Measurements from ENCODE around the gene CXCR5.

The CXCR5 gene

GRCh38 chr11:118897721-118898310, 14.1 kb downstream of the CXCR5 start:
- no peak for TF ChIP-seq CTCF (IDR thresholded peaks at IDR 0.05; ENCODE audit: insufficient read depth, low read depth, low read length, missing control alignments)
- H3K4me3 ChIP-seq (ENCODE audit: low read depth, low read length), result no peak overlapping the region
- DNase-seq (ENCODE audit: low read depth), result no peak

- DNase-seq (ENCODE audit: low read depth), result no peak
- no peak for TF ChIP-seq CTCF (IDR thresholded peaks at IDR 0.05; ENCODE audit: insufficient read depth, low read depth, low read length, missing control alignments)
- no peak overlapping the region for H3K4me3 ChIP-seq (ENCODE audit: low read depth, low read length)
Observed at GRCh38 chr11:118898400-118899295, 15.0 kb downstream of the CXCR5 start.

- no peak overlapping the region for H3K4me3 ChIP-seq (ENCODE audit: low read depth, low read length)
- no peak for DNase-seq (ENCODE audit: low read depth)
- TF ChIP-seq CTCF (IDR thresholded peaks at IDR 0.05; ENCODE audit: insufficient read depth, low read depth, low read length, missing control alignments), result no peak
Observed at GRCh38 chr11:118899296-118899688, 15.6 kb downstream of the CXCR5 start.

- H3K4me3 ChIP-seq (ENCODE audit: low read depth, low read length), result no peak overlapping the region
- DNase-seq (ENCODE audit: low read depth), result no peak
- TF ChIP-seq CTCF (IDR thresholded peaks at IDR 0.05; ENCODE audit: insufficient read depth, low read depth, low read length, missing control alignments), result no peak
Observed at GRCh38 chr11:118899706-118900360, 16.1 kb downstream of the CXCR5 start.

- no peak for TF ChIP-seq CTCF (IDR thresholded peaks at IDR 0.05; ENCODE audit: insufficient read depth, low read depth, low read length, missing control alignments)
- no peak overlapping the region for H3K4me3 ChIP-seq (ENCODE audit: low read depth, low read length)
- DNase-seq (ENCODE audit: low read depth), result no peak
Observed at GRCh38 chr11:118900535-118901384, 17.1 kb downstream of the CXCR5 start.

- no peak for TF ChIP-seq CTCF (IDR thresholded peaks at IDR 0.05; ENCODE audit: insufficient read depth, low read depth, low read length, missing control alignments)
Observed at GRCh38 chr11:118901494-118902335, 18.0 kb downstream of the CXCR5 start.

More at GRCh38 chr11:118901494-118902335, 18.0 kb downstream of the CXCR5 start:
- H3K4me3 ChIP-seq (ENCODE audit: low read depth, low read length), result no peak overlapping the region
- no peak for DNase-seq (ENCODE audit: low read depth)

All from GM12865 (cell line).